HG02588 (cell line): ENCODE data around the gene DAB2.
"Not testable (repeated sequence)": the region's sequence is repeated elsewhere in the genome, so short reads cannot be mapped to it uniquely, and the experiment has no call there.

Experiments used
- ATAC-seq: cut with Tn5 transposase; IDR thresholded peaks from one replicate; pipeline ENCODE4 v1.9.1; 2021; ENCODE audit warnings: mild to moderate bottlenecking, moderate library complexity; ENCODE audit not compliant: unreplicated experiment

The DAB2 gene

DNA sequence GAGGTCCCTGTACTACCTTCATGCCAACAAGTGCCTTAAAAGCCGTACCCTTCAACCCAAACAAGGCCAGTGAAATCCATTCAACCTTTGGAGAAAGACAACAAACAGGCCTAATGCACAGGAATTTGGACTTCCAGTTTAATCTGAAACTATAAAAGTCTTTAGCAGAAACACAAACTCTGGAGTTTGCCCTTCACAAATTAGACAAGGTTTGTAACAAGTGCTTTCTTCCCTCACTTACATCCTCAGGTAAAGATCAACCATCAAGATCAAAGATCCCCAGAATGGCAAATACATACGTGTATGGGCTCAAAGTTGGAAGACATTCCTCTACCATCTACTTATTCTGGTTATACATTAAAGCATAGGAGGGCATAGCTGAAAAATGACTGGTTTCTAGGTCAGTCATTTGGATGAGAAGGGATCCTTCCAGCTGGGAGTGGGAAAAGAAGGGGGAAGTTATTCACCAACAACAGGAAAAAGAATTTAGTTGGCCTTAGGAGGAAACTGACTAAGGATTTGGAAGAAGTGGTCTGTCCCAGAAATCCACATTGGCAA, 2.0 kb downstream of the DAB2 start:
- ATAC-seq, result no peak

DNA sequence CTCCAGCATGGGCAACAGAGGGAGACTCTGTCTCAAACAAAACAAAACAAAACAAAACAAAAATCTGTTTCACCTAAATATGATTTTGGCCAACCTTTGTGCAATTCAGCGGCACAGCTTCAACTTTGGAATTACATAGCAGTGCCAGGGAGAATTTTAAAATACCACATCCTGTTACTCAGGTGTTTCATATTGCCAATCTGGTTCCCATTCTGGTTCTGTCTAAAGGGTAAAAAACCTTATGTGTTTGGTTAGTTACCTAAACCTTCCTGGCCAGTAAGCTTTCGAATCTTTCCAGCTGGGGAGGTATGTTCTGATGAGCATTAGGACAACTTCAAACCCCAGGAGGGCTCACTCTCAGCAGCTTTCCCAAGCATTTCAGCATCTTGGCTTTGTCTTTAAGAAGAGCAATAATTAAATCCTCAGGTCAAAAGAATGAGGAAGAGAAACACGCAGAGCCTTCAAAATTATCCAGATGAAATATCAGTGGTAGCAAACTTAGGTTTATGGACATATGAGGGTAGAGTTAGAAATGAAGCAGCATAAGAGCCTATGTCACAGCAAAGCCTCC, 2.7 kb downstream of the DAB2 start:
- ATAC-seq, result no peak

GRCh38 chr5:39420482-39421145, 4.2 kb downstream of the DAB2 start:
- ATAC-seq, result no peak

- ATAC-seq, result no peak
Measured at GRCh38 chr5:39419796-39420195, 5.0 kb downstream of the DAB2 start.

DNA sequence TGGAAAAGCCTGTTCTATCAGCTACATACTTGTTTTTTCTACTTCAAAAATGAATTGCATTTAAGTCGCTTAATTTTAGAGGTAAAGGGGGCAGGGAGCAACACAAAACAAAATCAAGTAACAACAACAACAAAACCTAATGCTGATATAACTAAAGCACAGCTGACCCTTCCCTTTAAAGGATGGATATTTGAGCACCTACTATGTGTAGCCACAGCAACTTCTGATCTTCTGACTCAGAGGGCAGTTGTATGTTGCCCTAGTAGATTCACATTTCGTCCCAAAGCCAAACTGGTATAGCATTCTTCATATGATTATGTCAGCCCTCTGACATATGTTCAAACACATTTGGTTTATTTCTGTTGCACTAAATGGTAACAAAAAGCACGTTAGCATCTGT, 6.8 kb downstream of the DAB2 start:
- no peak for ATAC-seq

DNA sequence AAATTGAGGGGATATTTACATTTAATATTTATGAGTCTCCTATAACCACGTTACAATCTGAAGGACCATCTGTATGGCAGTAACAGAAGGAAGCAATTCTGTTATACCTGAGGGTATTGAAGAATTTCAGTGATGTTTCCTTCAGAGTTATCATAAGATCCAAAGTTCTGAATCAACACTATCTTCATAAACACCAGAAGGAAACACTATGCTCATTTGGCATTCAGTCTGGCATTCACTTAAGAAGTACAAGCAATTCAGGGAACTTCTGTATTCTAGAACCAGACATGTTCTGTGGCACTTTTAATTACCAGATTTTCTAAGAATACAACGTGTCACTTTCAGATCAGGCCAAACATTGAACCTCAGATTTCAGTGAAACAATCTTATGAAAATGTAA, 9.6 kb downstream of the DAB2 start:
- no peak for ATAC-seq

- ATAC-seq, result no peak
Measured at GRCh38 chr5:39414426-39414825, 10.4 kb downstream of the DAB2 start.

DNA sequence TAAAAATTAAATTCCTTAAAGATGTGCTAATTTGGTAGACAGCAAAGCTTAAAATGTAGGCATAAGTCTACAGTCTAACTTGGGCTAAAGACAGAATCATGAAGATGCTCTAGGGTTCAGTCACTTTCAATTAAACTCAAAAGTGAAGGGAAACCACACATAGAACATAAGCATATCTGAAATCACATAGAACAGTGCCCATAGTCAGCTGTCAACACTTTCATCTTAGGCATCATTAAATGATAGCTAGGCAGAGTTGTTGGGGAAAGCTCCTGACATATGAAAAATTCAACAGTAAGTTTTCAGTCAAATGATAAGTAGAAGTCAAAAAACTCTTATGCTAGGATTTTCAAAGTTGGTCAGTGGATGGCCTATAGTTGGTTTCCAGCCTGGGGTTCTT, 11.0 kb downstream of the DAB2 start:
- ATAC-seq, result no peak

DNA sequence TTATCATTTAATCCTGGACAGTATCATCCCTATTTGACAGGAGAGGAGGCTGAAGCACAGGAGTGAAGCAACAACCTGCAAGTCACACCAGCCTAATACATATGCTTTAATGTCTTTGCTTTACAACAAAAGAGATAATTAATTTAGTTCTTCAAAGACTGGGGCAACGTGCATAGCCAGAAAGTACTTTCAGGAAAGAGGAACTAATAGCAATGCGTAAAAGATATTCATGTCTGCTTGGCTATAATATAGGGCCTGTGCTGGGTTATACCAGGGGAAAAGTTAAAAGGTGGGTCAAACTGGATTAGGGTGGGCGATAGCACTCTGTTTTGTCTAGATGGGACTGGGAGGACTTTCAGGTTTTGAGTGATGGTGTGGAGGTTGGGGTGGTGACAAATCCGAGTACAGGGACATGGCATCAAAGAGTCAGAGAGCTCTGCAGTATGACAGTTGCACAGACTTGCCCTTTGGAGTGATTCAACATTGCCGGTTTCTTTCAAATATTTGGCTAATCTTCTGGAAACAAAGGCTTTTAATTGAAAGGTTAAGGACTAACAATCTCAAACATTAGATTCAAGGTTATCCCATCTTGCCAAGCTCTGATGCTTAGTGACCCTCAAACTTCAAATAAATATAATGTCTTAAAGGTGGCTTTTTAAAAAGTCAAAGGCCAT, 11.9 kb downstream of the DAB2 start:
- no peak for ATAC-seq

- ATAC-seq, result no peak
Measured at GRCh38 chr5:39411985-39412384, 12.8 kb downstream of the DAB2 start.

DNA sequence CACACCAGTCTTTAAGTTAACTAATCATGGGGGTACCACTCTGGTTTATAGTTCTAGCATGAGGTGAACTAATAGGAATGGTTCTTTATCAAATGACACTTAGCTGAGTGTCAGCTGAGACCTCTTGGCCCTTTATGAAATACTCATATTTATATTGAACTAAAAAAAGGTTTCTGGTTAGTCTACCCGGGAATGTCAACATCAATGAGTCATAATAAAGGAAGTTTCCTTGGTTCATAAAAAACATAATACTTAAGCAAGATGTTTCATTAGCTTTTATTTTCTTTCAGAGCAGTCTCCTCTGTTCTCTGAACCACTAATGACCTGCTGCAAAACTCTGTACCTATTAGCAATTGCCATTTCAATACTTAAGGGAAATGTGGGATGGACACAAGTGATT, 13.7 kb downstream of the DAB2 start:
- ATAC-seq, result no peak

- ATAC-seq, result no peak
Measured at GRCh38 chr5:39409033-39409432, 15.7 kb downstream of the DAB2 start.

DNA sequence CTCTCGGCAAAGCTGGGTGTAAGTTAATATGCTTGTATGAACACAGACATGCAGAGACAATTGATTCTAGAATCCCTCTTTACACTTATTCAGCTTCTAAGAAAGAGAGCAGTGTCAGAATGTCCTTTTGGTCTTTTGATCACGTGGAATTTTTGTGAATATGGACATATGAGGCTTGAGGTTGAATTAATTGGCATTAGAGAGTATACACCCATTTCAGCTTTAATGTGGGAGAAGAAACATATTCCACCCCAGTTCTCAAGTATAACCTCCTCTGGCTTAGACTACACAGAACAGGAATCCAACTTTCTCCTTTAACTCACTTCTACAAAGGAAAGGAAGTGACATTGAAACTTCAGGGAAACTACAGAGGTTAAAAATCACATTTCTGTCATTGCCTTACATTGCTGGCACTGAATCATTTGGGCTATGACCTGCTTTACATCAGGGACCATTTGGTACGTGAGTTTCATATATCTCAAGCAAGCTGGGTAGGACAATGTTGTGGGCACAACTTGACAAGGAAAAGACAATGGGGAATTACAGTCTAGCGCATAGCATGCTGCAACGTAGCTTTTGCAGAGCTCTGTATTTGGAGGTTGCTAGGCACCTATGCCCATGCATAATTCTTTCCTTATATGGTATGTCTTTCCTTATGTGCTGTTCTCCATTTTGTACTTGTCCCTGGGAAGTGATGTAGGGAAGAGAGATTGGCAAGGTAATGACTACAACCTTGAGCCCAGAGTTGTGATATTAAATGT, 19.5 kb downstream of the DAB2 start:
- ATAC-seq, result no peak

- ATAC-seq, result not testable (repeated sequence)
Measured at GRCh38 chr5:39403761-39404160, 21.0 kb downstream of the DAB2 start.

DNA sequence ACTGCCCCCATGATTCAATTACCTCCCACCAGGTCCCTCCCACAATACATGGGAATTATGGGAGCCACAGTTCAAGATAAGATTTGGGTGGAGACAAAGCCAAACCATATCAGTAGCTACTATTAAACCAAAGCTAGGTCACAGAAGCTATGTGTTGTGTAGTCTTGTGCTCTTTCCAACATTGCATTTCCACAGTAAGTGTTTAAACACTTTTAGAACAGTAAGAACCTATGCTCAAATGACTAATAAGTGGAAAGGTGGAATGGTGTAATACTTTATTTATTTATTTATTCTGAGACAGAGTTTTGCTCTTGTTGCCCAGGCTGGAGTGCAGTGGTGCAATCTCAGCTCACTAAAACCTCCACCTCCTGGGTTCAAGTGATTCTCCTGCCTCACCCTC, 22.6 kb downstream of the DAB2 start:
- ATAC-seq, result not testable (repeated sequence)

- no peak for ATAC-seq
Measured at GRCh38 chr5:39400713-39401578, 23.8 kb downstream of the DAB2 start.

DNA sequence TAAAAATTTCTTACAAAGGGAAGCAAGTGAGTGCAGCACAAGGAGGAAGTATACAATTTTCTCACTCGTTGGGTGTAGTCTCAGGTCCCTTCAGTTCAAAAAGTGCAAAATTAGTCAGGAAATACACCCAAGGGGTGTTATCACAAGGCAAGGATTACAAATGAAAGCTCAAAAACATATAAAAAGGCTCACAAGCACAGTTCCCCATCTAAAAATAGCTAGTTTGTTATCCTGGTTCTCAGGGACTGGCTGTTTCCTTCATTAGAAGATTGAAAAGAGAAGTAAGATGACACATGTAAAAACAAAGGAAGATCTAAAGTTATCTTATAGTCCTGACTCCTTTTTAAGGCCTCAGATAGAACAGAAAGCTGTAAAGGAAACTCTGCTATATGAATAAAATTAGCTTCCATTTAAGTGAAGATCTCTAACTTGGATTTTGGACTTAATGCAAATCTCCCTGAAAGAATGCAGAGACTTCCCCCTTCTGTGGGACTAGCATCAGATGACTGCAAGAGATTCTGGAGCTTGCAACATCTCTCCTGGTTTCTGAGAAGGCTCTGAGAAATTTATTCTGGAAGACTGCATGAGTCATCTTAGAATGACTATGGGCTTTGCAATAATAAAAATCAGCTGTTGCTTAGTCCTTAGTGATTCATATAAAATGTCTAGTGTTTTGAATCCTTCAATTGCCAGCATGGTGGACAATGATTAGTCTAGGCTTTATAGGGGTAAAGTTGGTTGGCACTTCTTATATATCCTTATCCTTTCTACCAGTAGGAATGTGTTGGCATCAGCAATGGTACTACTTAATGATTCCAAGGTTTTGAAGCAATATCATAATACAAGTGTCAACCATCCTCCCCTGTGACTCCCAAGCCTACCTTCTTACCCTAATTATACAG, 25.4 kb downstream of the DAB2 start:
- ATAC-seq, result no peak

- ATAC-seq, result no peak
Measured at GRCh38 chr5:39396843-39397242, 27.9 kb downstream of the DAB2 start.

- ATAC-seq, result no peak
Measured at GRCh38 chr5:39395521-39395920, 29.3 kb downstream of the DAB2 start.
